ENCODE results near the gene FZD10.

Gene FZD10

GRCh38 chr12:130117233-130117632 is 45.0 kb upstream of the FZD10 start:
- Histone ChIP-seq H4K20me1 (ENCODE audit: insufficient read depth) (no peaks in the 10 kb centered on the region), H3K27me3 (ENCODE audit: insufficient read depth, low read depth) (no peaks in the 10 kb centered on the region), H3K79me2 (ENCODE audit: insufficient read depth, low read depth) (no peaks in the 10 kb centered on the region), H3K9ac (no peak overlapping the region), H3K4me2 (no peak overlapping the region), H2AFZ (ENCODE audit: low read depth) (no peak overlapping the region), H3K4me3 (IDR thresholded peaks at IDR 0.05; ENCODE audit: insufficient read depth, low read depth, low read length) (no peak overlapping the region), H3K4me1 (ENCODE audit: low read depth, poor library complexity, severe bottlenecking) (no peaks in the 10 kb centered on the region), H3K27ac (no peak overlapping the region), H3K36me3 (ENCODE audit: insufficient read depth) (no peaks in the 10 kb centered on the region)
- no peak for TF ChIP-seq CTCF (conservative IDR thresholded peaks at IDR 0.05; ENCODE audit: low read depth, low read length)

- Histone ChIP-seq H3K79me2 (ENCODE audit: insufficient read depth, low read depth) (no peaks in the 10 kb centered on the region), H3K9ac (no peak overlapping the region), H3K27ac (no peak overlapping the region), H4K20me1 (ENCODE audit: insufficient read depth) (no peaks in the 10 kb centered on the region), H3K4me1 (ENCODE audit: low read depth, poor library complexity, severe bottlenecking) (no peaks in the 10 kb centered on the region), H3K4me3 (IDR thresholded peaks at IDR 0.05; ENCODE audit: insufficient read depth, low read depth, low read length) (no peak overlapping the region), H3K27me3 (ENCODE audit: insufficient read depth, low read depth) (no peaks in the 10 kb centered on the region), H3K4me2 (no peak overlapping the region), H3K36me3 (ENCODE audit: insufficient read depth) (no peaks in the 10 kb centered on the region), H2AFZ (ENCODE audit: low read depth) (no peak overlapping the region)
- no peak for TF ChIP-seq CTCF (conservative IDR thresholded peaks at IDR 0.05; ENCODE audit: low read depth, low read length)
Observed at GRCh38 chr12:130117701-130118100, 44.6 kb upstream of the FZD10 start.

GRCh38 chr12:130118181-130118580 is 44.1 kb upstream of the FZD10 start:
- no peaks in the 10 kb centered on the region for H3K36me3 ChIP-seq (ENCODE audit: insufficient read depth)
- no peaks in the 10 kb centered on the region for H3K4me1 ChIP-seq (ENCODE audit: low read depth, poor library complexity, severe bottlenecking)
- no peak overlapping the region for H3K4me3 ChIP-seq (IDR thresholded peaks at IDR 0.05; ENCODE audit: insufficient read depth, low read depth, low read length)
- no peaks in the 10 kb centered on the region for H4K20me1 ChIP-seq (ENCODE audit: insufficient read depth)
- H3K79me2 ChIP-seq (ENCODE audit: insufficient read depth, low read depth), result no peaks in the 10 kb centered on the region
- no peak overlapping the region for H3K27ac ChIP-seq
- no peaks in the 10 kb centered on the region for H3K27me3 ChIP-seq (ENCODE audit: insufficient read depth, low read depth)
- no peak overlapping the region for H3K9ac ChIP-seq
- no peak for TF ChIP-seq CTCF (conservative IDR thresholded peaks at IDR 0.05; ENCODE audit: low read depth, low read length)
- no peak overlapping the region for H3K4me2 ChIP-seq
- H2AFZ ChIP-seq (ENCODE audit: low read depth), result no peak overlapping the region

GRCh38 chr12:130119241-130119861 is 42.9 kb upstream of the FZD10 start:
- Histone ChIP-seq H2AFZ (ENCODE audit: low read depth) (no peak overlapping the region), H3K79me2 (ENCODE audit: insufficient read depth, low read depth) (no peaks in the 10 kb centered on the region), H3K9ac (no peak overlapping the region), H3K4me1 (ENCODE audit: low read depth, poor library complexity, severe bottlenecking) (no peaks in the 10 kb centered on the region), H4K20me1 (ENCODE audit: insufficient read depth) (no peaks in the 10 kb centered on the region), H3K27me3 (ENCODE audit: insufficient read depth, low read depth) (no peaks in the 10 kb centered on the region), H3K36me3 (ENCODE audit: insufficient read depth) (no peaks in the 10 kb centered on the region), H3K4me2 (no peak overlapping the region), H3K27ac (no peak overlapping the region), H3K4me3 (IDR thresholded peaks at IDR 0.05; ENCODE audit: insufficient read depth, low read depth, low read length) (no peak overlapping the region)
- no peak for TF ChIP-seq CTCF (conservative IDR thresholded peaks at IDR 0.05; ENCODE audit: low read depth, low read length)
